GM19328 (cell line): ENCODE data around the gene ZCWPW2.

Experiments used
- ATAC-seq: cut with Tn5 transposase; IDR thresholded peaks from one replicate; pipeline ENCODE4 v1.9.1; 2021; ENCODE audit warnings: mild to moderate bottlenecking, moderate library complexity; ENCODE audit not compliant: unreplicated experiment

Gene ZCWPW2

GRCh38 chr3:28348629-28349468 lies at the start of gene ZCWPW2, which contains the start of gene AZI2:
TSS of gene ZCWPW2 (plus strand) at chr3:28348721. CDS start at chr3:28413069, 64,348 bp downstream.
TSS of gene AZI2 (minus strand) at chr3:28348824. CDS start at chr3:28340617, 8,207 bp downstream.
- ATAC-seq, result peak; percentile 91

DNA sequence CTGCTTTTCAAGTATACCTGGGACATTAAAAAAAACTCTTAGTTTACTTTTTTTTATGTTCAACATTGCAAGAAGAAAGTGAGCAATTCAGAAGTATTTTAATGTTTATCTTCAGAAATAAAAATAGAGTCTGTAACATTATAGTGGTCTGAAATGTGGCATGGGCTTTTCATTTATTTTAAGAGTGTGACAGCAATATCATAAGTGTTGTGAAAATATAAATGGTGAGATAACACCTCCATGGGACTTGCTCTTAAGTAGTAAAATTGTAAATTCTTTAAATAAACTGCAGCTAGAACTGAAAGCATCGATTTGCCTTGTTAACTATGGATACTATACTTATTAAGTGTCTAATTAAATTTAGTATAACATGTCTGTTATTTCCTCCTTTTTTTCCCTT lies 48.8 kb upstream of the ZCWPW2 start:
- no peak for ATAC-seq

GRCh38 chr3:28300345-28300962 lies 48.1 kb upstream of the ZCWPW2 start:
- ATAC-seq, result no peak

DNA sequence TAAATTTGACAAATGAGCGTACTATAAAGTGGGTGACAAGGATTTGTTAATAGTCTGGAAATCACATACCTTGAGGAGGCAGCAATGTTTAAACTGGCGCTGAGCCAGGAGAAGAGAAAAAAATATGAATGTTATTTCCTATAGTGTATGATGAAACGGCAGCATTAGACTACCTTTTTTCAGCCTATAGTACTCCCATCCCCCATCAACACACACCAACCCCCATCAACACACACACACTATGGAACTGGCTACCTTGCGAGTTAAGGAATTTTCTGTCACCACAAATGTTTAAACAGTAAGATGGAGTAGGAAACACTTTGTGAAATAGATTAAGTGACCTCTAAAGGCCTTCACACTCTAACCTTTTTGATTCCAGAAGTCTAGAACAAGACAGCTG lies 46.8 kb upstream of the ZCWPW2 start:
- no peak for ATAC-seq

DNA sequence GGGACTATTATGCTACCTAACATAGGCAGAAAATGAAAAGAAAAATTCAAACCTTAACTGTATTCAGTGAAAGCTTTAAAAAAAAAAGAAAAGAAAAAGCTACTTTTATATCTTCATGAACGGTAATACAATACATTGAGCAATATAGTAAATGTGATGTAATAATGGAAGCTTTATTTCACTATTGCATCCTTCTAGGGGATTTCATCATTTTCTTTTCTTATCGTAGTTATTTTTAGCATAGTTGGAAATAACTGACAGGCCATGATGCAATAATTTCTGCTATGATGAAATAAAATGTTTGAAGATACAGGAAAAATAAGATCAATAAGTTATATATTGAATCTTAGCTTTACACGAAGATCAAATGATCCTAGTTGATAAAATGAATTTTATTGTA lies 40.3 kb upstream of the ZCWPW2 start:
- ATAC-seq, result no peak

- no peak for ATAC-seq
Measured at GRCh38 chr3:28315711-28316110, 32.8 kb upstream of the ZCWPW2 start.

GRCh38 chr3:28316226-28316625 lies 32.3 kb upstream of the ZCWPW2 start:
- ATAC-seq, result no peak

GRCh38 chr3:28317438-28318022 lies 31.0 kb upstream of the ZCWPW2 start:
- ATAC-seq, result peak; percentile 89

- ATAC-seq, result no peak
Measured at GRCh38 chr3:28320981-28321380, 27.5 kb upstream of the ZCWPW2 start.

DNA sequence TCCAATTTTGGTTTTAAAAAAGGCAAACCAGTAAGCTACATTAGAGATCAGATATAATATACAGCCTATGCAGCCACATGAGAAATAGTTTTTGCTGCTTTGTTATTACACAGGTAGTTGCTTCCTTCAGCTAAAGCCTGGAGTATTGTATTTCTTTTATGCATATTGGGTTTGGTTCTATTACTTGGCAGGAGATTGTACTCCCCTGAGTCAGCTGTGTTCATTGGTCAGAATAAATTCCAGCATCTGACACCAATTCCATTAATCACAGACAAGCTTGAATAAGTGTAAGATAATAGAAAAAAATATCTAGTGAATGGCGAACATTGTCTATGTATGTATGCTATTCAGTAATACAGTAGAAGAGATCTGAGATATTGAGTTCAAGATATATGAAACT lies 26.1 kb upstream of the ZCWPW2 start:
- ATAC-seq, result no peak

DNA sequence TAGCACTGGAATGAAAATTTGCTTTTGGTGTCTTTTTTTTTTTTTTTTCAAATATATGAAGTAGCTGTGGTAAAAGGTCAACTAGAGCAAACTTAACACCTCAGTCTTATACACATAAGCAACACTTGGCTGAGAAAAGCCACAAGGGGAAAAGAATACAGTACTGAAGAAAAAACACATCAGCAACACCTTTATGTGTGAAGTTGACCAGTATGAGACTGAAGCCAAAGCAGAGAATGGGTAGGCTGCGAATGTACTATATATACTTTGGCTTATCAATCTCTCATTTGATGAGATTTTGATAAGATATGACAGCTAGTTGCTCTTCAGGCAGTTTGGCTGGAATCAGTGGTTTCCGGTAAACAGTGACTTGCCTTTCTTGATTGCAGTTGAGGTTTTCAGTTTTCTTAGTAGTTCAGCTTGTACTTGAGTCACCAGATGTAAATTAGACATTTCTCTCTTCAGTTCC lies 22.0 kb upstream of the ZCWPW2 start:
- peak; percentile 59 for ATAC-seq

DNA sequence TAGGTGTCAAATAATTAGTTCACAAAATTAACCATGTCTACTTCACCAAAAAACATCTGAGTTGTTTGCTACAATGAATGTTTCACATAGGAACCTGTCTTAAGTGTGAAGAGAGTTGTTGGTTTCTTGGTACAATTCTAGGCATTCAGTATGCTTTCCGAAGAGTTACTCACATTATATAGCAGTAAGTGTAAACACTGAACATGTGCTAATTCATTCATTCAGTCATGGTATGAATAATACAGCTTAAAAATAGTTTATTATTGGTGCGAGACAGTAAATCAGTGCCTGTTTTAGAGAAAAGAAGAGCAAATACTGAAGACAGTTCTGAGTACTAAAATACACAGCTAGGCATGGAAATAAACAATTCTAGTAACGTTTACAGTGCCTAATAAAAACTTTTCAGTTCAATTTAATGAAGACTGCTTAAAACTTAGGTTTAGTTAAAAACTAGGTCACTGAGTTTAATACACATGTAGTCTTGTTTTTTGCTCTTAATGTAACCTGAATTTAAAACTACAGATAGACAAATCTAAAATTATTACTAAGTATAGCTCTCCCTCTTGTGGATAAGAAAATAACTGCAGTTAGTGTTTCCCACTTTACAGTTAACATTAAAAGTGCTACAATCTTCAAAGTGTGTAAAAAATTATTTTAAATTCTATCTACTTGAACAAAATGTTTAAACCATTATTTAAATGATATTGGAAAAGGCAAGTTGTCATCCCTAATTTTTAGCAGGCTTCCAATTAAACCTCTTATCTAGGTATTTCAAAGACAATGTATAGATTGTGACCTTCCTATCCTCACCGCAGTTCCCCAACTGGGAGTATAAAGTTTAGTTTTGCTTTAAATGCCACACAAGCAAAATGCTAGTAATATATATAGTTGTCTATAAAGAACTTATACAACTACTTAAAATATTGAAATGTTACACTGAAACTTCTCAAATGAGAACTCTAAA lies 20.1 kb upstream of the ZCWPW2 start:
- ATAC-seq, result no peak

DNA sequence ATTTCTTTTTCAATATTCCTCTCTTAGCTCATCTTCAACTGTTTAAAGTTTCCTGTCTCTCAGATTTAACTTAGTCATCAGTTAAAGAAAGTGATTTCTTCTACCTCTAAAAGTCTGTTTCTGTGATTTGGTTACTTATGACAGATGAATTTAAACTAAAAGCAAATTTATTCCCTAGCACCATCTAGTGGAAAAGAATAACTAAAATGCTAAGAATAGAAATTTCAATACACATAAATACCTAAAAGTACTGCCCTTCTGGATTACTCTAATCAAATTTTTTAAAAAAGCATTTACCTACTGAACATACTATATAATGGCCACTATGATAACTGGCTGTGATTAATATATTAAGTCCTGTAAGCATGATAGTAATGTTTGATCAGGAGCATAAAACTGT lies 14.0 kb upstream of the ZCWPW2 start:
- ATAC-seq, result no peak

DNA sequence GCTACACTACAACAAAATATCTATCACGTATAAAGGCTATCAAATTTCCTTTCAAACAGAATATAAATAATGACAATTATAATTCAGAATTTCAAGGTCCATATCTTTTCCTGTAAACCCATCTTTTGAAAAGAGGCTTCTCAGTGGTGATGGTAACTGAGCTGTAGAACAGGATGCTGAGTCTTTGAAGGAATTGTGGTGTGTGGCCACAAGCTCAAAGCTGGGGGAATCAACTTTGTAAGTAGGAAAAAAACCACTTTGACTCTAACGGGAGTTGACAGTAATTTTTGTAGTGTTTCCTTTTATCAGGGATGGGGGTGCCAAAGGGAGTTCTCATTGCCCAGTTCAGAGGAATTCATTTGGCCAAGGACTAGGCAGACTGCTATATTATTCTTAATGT lies 13.3 kb upstream of the ZCWPW2 start:
- ATAC-seq, result no peak

DNA sequence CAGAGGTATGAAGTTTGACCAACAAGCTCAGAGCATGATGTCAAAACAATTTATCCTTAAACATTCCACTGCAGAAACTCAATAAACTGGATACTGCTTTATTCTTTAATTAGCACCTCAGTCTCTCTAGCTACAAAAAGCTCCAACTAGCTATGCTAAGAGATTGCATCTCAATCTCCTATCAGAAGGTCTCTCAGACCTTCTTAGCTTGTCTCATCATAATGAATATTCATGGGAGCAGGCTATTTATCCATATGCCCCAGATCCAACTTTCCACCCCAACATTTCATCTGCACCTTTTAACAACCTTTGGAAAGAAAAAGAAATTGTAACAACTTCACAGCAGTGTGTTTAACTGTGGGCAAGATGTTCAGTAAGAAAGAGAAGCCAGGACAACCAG lies 11.3 kb upstream of the ZCWPW2 start:
- ATAC-seq, result no peak

- ATAC-seq, result no peak
Measured at GRCh38 chr3:28343144-28343543, 5.4 kb upstream of the ZCWPW2 start.

DNA sequence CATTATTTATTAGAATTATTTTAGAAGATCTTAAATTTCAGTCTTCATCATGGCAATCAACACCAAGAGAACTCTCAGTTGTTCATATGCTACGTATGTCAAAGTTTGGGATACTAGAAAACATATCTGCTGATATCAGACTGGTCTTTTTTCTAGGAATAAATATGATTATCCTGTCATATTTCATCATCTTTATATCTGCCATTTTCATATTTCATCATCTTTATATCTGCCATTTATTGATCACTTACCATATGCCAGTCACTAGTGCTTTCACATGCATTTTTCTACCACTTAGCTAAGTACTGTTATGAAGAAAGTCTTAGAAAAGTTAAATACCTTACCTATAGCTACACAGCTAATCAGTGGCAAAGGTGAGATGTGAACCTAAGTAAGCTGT lies 2.8 kb upstream of the ZCWPW2 start:
- no peak for ATAC-seq

- no peak for ATAC-seq
Measured at GRCh38 chr3:28347374-28348264, 902 bp upstream of the ZCWPW2 start.

DNA sequence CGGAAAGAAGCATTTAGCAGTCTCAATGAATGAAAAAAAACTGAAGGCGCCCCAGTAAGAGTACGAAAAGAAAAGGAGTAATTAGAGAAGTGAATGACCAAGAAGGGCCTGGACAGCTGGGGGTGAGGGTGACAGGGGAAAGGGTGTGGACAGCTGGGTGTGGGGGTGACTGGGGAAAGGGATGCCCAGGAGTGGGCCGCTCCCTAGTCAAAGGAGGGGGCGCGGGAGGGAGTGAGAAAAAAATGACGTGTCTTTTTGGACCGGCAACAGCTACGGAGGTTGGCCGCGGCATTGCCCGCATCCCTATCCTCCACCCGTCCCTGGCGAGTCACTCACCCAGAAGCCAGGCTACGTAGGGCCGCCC lies 274 bp upstream of the ZCWPW2 start:
- no peak for ATAC-seq

- ATAC-seq, result no peak
Measured at GRCh38 chr3:28349469-28350000, 1.0 kb downstream of the ZCWPW2 start.
